ENCODE results near the gene SEMA4A.

DNA sequence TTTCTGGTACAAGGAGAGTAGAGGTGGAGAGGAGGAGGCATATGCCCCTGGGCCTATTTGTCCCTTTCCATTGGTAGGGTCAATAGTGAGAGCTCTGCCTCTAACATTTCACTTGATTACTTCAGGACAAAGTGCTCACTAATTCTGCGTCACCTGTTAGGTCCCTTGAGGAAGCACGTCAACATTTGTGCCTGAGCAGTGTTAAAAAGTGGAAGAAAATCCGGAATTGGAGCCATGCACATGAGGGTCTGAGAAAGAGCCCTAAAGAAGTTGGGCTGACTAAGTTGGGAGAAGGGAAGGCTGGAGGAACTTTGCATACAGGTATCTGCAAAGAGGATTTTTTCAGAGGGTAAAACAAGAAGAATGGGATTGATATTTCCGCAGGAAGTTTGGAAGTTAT lies 42.5 kb downstream of the SEMA4A start:
- TF ChIP-seq, protein P1, sequence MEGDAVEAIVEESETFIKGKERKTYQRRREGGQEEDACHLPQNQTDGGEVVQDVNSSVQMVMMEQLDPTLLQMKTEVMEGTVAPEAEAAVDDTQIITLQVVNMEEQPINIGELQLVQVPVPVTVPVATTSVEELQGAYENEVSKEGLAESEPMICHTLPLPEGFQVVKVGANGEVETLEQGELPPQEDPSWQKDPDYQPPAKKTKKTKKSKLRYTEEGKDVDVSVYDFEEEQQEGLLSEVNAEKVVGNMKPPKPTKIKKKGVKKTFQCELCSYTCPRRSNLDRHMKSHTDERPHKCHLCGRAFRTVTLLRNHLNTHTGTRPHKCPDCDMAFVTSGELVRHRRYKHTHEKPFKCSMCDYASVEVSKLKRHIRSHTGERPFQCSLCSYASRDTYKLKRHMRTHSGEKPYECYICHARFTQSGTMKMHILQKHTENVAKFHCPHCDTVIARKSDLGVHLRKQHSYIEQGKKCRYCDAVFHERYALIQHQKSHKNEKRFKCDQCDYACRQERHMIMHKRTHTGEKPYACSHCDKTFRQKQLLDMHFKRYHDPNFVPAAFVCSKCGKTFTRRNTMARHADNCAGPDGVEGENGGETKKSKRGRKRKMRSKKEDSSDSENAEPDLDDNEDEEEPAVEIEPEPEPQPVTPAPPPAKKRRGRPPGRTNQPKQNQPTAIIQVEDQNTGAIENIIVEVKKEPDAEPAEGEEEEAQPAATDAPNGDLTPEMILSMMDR (conservative IDR thresholded peaks at IDR 0.05; ENCODE audit: low read length) = no peak
- no peak for TF ChIP-seq EZH2phosphoT487 (IDR thresholded peaks at IDR 0.05; ENCODE audit: borderline replicate concordance)

All from Loucy (cell line).